ENCODE measurements around the gene THSD4.

THSD4 gene

DNA sequence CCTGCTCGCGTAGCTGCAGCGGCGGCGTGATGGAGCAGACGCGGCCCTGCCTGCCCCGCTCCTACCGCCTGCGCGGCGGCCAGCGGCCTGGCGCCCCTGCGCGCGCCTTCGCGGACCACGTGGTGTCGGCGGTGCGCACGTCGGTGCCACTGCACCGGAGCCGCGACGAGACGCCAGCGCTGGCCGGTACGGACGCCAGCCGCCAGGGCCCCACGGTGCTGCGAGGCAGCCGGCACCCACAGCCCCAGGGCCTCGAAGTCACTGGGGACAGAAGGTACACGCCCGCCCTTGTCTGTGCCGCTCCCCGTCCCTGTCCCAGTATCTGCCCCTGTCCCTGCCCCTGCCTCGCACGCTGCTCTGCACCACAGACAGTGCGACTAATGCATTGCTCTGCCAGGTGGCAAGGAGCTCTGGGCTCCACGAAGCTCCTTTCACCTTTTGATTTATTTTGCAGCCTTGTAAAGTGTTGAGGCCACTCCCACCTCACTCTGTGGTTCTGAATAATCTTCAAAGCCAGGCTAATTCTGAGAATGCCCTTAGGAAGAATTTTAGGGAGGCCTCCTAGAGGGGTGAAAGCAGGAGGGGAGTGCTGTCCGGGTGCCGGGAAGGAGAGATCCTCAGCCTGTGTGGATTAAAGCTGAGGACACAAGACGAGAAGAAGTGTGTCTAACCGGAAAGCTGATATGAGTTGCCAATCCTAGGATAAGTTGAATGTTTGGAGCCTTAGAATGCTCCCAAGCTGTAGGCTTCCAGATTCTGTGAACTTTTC, 100.0 kb downstream of the THSD4 start:
- Histone ChIP-seq H3K9ac (ENCODE audit: low read depth in 1 of 2, low read length in 2 of 2) (no peak overlapping the region), H3K4me3 (ENCODE audit: low read depth in 1 of 2, low read length in 2 of 2) (no peak overlapping the region), H3K9me3 (ENCODE audit: control insufficient read depth in 1 of 2, low read length in 2 of 2) (no peaks in the 10 kb centered on the region), H3K27ac (ENCODE audit: low read depth, low read length) (no peak overlapping the region), H3K36me3 (ENCODE audit: control insufficient read depth in 1 of 2, insufficient read depth in 2 of 2, low read length in 2 of 2) (no peaks in the 10 kb centered on the region), H3K27me3 (ENCODE audit: control insufficient read depth in 1 of 2, insufficient read depth in 2 of 2, low read length in 2 of 2) (no peaks in the 10 kb centered on the region), H3K4me1 (ENCODE audit: control insufficient read depth in 1 of 2, insufficient read depth in 2 of 2, low read length in 2 of 2) (no peaks in the 10 kb centered on the region)

GRCh38 chr15:71218272-71218805, 103.1 kb downstream of the THSD4 start:
- Histone ChIP-seq H3K4me1 (ENCODE audit: control insufficient read depth in 1 of 2, insufficient read depth in 2 of 2, low read length in 2 of 2) (no peaks in the 10 kb centered on the region), H3K9me3 (ENCODE audit: control insufficient read depth in 1 of 2, low read length in 2 of 2) (no peaks in the 10 kb centered on the region), H3K27me3 (ENCODE audit: control insufficient read depth in 1 of 2, insufficient read depth in 2 of 2, low read length in 2 of 2) (no peaks in the 10 kb centered on the region), H3K36me3 (ENCODE audit: control insufficient read depth in 1 of 2, insufficient read depth in 2 of 2, low read length in 2 of 2) (no peaks in the 10 kb centered on the region), H3K27ac (ENCODE audit: low read depth, low read length) (no peak overlapping the region), H3K9ac (ENCODE audit: low read depth in 1 of 2, low read length in 2 of 2) (no peak overlapping the region), H3K4me3 (ENCODE audit: low read depth in 1 of 2, low read length in 2 of 2) (no peak overlapping the region)

DNA sequence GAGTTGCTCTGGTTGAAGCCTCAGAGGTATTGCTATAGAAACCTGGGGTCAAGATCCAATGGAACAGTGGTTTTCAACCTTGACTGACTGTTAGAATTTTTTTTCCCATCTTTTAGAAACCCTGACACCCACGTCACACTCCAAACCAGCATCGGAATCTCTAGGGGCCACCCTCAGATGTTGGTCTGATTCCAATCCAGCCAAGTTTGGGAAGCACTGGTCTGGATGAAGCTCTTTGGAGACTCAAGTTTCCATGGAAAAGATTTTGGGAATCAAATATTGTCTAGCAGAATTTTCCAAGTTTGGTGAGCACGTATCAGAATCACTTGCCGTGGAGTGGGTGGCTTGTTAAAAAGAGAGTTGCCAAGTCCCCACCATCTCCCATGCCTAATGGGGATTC, 103.8 kb downstream of the THSD4 start:
- H3K9me3 ChIP-seq (ENCODE audit: control insufficient read depth in 1 of 2, low read length in 2 of 2), result no peaks in the 10 kb centered on the region
- H3K27ac ChIP-seq (ENCODE audit: low read depth, low read length), result no peak overlapping the region
- H3K9ac ChIP-seq (ENCODE audit: low read depth in 1 of 2, low read length in 2 of 2), result no peak overlapping the region
- no peaks in the 10 kb centered on the region for H3K27me3 ChIP-seq (ENCODE audit: control insufficient read depth in 1 of 2, insufficient read depth in 2 of 2, low read length in 2 of 2)
- no peaks in the 10 kb centered on the region for H3K36me3 ChIP-seq (ENCODE audit: control insufficient read depth in 1 of 2, insufficient read depth in 2 of 2, low read length in 2 of 2)
- H3K4me3 ChIP-seq (ENCODE audit: low read depth in 1 of 2, low read length in 2 of 2), result no peak overlapping the region
- no peaks in the 10 kb centered on the region for H3K4me1 ChIP-seq (ENCODE audit: control insufficient read depth in 1 of 2, insufficient read depth in 2 of 2, low read length in 2 of 2)

- no peaks in the 10 kb centered on the region for H3K4me1 ChIP-seq (ENCODE audit: control insufficient read depth in 1 of 2, insufficient read depth in 2 of 2, low read length in 2 of 2)
- no peak overlapping the region for H3K27ac ChIP-seq (ENCODE audit: low read depth, low read length)
- no peak overlapping the region for H3K4me3 ChIP-seq (ENCODE audit: low read depth in 1 of 2, low read length in 2 of 2)
- no peaks in the 10 kb centered on the region for H3K36me3 ChIP-seq (ENCODE audit: control insufficient read depth in 1 of 2, insufficient read depth in 2 of 2, low read length in 2 of 2)
- no peak overlapping the region for H3K9ac ChIP-seq (ENCODE audit: low read depth in 1 of 2, low read length in 2 of 2)
- no peaks in the 10 kb centered on the region for H3K9me3 ChIP-seq (ENCODE audit: control insufficient read depth in 1 of 2, low read length in 2 of 2)
- H3K27me3 ChIP-seq (ENCODE audit: control insufficient read depth in 1 of 2, insufficient read depth in 2 of 2, low read length in 2 of 2), result no peaks in the 10 kb centered on the region
Measured at GRCh38 chr15:71219645-71220044, 104.4 kb downstream of the THSD4 start.

DNA sequence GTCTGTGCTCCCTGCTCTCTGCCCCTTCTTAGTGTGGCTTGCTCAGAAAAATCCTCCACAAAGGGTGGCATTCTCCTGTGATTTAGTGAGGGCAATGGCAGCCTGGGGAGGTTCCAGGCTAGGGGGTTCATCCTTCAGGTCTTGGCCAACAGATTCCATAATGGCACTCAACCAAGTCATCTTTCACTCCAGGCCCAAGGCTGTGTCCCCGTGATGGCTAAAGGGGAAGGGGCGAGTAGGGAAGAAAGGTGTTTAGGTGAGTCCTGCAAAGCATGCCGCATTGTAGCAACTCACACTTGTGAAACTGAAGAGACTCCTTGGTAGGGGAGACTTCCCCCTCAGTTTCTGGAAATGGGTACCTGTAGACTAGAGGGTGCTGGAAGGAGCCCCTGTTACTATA, 105.6 kb downstream of the THSD4 start:
- no peaks in the 10 kb centered on the region for H3K9me3 ChIP-seq (ENCODE audit: control insufficient read depth in 1 of 2, low read length in 2 of 2)

DNA sequence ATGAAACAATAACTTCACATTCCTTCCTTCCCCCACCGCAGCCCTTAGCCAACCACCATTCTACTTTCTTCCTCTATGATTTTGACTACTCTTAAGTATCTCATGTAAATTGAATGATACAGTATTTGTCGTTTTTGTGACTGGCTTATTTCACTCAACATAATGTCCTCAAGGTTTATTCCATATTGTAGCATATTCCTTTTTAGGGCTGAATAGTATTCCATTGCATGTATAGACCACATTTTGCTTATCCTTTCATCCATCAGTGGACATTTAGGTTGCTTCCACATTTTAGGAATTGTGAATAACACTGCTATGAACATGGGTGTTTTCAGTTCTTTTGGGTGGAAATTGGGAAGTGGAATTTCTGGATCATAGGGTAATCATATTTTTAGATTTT, 106.1 kb downstream of the THSD4 start:
- Histone ChIP-seq H3K4me3 (ENCODE audit: low read depth in 1 of 2, low read length in 2 of 2) (no peak overlapping the region), H3K4me1 (ENCODE audit: control insufficient read depth in 1 of 2, insufficient read depth in 2 of 2, low read length in 2 of 2) (no peaks in the 10 kb centered on the region), H3K36me3 (ENCODE audit: control insufficient read depth in 1 of 2, insufficient read depth in 2 of 2, low read length in 2 of 2) (no peaks in the 10 kb centered on the region), H3K27me3 (ENCODE audit: control insufficient read depth in 1 of 2, insufficient read depth in 2 of 2, low read length in 2 of 2) (no peaks in the 10 kb centered on the region), H3K9ac (ENCODE audit: low read depth in 1 of 2, low read length in 2 of 2) (no peak overlapping the region), H3K27ac (ENCODE audit: low read depth, low read length) (no peak overlapping the region), H3K9me3 (ENCODE audit: control insufficient read depth in 1 of 2, low read length in 2 of 2) (no peaks in the 10 kb centered on the region)

More for the DNA sequence above, 105.6 kb downstream of the THSD4 start:
- no peak overlapping the region for H3K4me3 ChIP-seq (ENCODE audit: low read depth in 1 of 2, low read length in 2 of 2)
- no peak overlapping the region for H3K27ac ChIP-seq (ENCODE audit: low read depth, low read length)
- no peaks in the 10 kb centered on the region for H3K36me3 ChIP-seq (ENCODE audit: control insufficient read depth in 1 of 2, insufficient read depth in 2 of 2, low read length in 2 of 2)
- H3K27me3 ChIP-seq (ENCODE audit: control insufficient read depth in 1 of 2, insufficient read depth in 2 of 2, low read length in 2 of 2), result no peaks in the 10 kb centered on the region
- no peaks in the 10 kb centered on the region for H3K4me1 ChIP-seq (ENCODE audit: control insufficient read depth in 1 of 2, insufficient read depth in 2 of 2, low read length in 2 of 2)
- no peak overlapping the region for H3K9ac ChIP-seq (ENCODE audit: low read depth in 1 of 2, low read length in 2 of 2)

DNA sequence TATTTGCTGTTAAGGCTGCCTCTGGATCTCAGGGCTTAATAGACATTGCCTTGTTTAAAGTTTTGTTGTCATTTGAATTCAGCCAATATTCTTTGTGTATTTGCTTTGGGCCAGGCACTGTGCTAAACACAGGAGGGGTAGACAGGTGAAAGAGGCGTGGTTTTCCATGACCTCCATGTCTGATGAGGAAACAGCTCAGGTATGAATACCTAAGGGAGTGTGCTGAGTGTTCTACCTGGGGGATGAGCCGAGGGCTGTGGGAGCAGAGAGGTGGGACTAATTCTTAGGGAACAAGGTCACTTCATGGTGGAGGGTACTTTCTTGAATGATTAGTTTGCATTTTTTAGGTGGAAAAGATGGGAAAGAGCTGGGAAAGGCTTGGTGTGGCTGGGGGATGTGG, 108.2 kb downstream of the THSD4 start:
- Histone ChIP-seq H3K27ac (ENCODE audit: low read depth, low read length) (no peak overlapping the region), H3K27me3 (ENCODE audit: control insufficient read depth in 1 of 2, insufficient read depth in 2 of 2, low read length in 2 of 2) (no peaks in the 10 kb centered on the region), H3K36me3 (ENCODE audit: control insufficient read depth in 1 of 2, insufficient read depth in 2 of 2, low read length in 2 of 2) (no peaks in the 10 kb centered on the region), H3K9ac (ENCODE audit: low read depth in 1 of 2, low read length in 2 of 2) (no peak overlapping the region), H3K4me1 (ENCODE audit: control insufficient read depth in 1 of 2, insufficient read depth in 2 of 2, low read length in 2 of 2) (no peaks in the 10 kb centered on the region), H3K4me3 (ENCODE audit: low read depth in 1 of 2, low read length in 2 of 2) (no peak overlapping the region), H3K9me3 (ENCODE audit: control insufficient read depth in 1 of 2, low read length in 2 of 2) (no peaks in the 10 kb centered on the region)

DNA sequence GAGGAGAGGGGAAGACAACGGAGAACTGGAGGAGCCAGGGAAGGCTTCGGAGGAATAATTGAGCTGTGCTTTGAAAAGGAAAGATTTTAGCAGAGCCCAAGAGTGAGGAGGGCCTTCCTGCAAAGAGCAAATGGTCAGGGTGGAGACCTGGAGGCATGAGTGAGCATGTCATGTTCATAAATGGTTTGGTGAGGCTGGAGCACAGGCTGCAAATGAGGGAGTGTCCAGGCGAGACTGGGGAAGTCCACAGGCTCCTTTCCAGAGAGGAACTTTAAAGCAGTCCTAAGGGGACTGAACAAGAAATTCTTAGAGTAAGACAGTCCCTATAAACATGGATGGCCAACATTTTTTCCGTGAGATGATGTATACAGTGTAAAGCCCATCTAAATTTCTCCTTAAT, 108.8 kb downstream of the THSD4 start:
- H3K36me3 ChIP-seq (ENCODE audit: control insufficient read depth in 1 of 2, insufficient read depth in 2 of 2, low read length in 2 of 2), result no peaks in the 10 kb centered on the region
- H3K9ac ChIP-seq (ENCODE audit: low read depth in 1 of 2, low read length in 2 of 2), result no peak overlapping the region
- H3K27ac ChIP-seq (ENCODE audit: low read depth, low read length), result no peak overlapping the region

GRCh38 chr15:71225851-71226250, 110.6 kb downstream of the THSD4 start:
- no peaks in the 10 kb centered on the region for H3K27me3 ChIP-seq (ENCODE audit: control insufficient read depth in 1 of 2, insufficient read depth in 2 of 2, low read length in 2 of 2)
- no peak overlapping the region for H3K4me3 ChIP-seq (ENCODE audit: low read depth in 1 of 2, low read length in 2 of 2)
- no peaks in the 10 kb centered on the region for H3K9me3 ChIP-seq (ENCODE audit: control insufficient read depth in 1 of 2, low read length in 2 of 2)
- H3K27ac ChIP-seq (ENCODE audit: low read depth, low read length), result no peak overlapping the region
- peaks cover 10 to 11% of the 10 kb centered on the region in 2 donors for H3K4me1 ChIP-seq (ENCODE audit: control insufficient read depth in 1 of 2, insufficient read depth in 2 of 2, low read length in 2 of 2)
- no peak overlapping the region for H3K9ac ChIP-seq (ENCODE audit: low read depth in 1 of 2, low read length in 2 of 2)
- H3K36me3 ChIP-seq (ENCODE audit: control insufficient read depth in 1 of 2, insufficient read depth in 2 of 2, low read length in 2 of 2), result no peaks in the 10 kb centered on the region

More for the DNA sequence above, 108.8 kb downstream of the THSD4 start:
- H3K27me3 ChIP-seq (ENCODE audit: control insufficient read depth in 1 of 2, insufficient read depth in 2 of 2, low read length in 2 of 2), result no peaks in the 10 kb centered on the region
- no peaks in the 10 kb centered on the region for H3K9me3 ChIP-seq (ENCODE audit: control insufficient read depth in 1 of 2, low read length in 2 of 2)
- no peak overlapping the region for H3K4me3 ChIP-seq (ENCODE audit: low read depth in 1 of 2, low read length in 2 of 2)
- no peaks in the 10 kb centered on the region for H3K4me1 ChIP-seq (ENCODE audit: control insufficient read depth in 1 of 2, insufficient read depth in 2 of 2, low read length in 2 of 2)

DNA sequence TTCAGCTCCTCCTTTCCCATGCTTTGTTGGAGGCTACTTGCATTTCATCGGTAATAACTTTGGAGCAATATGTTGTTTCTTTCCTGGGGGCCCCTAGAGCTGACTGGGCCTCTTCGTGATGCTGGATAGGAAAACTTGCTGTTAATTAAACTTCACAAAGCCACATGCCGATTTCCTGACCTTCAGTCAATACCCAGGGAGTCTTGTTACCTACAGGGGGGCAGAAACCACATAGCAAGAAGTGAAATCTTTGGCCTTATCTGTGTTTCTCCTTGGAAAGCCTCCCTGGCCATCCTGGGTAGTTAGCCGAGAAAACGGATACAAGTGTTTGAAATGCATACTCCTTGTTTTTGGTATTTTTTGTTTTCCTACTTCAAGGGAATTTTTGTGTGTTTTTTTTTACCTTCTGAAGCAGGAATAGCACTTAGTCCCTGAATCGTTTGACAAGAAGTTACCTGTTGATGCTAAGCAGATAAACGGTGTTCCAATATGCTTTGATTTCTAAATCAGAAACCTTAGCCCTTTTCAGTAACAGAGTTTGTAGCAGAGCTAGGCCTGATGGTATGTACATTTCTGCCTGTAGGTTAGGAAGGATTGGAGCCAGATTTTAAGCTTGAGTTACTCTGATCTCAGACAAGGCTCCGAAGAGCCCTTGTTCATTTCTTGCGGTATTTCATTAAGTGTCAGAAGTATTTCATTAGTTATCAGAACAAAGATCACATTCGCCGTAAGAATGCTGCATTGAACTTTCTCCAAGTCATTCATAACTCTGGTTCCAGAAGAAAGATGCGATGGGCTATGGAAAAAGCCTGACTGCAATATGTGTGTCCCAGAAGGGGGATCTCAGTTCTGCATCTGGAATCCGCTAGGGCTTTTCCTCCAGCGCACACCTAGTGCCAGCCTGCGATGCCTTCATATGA, 111.5 kb downstream of the THSD4 start:
- peaks cover 19 to 20% of the 10 kb centered on the region in 2 donors for H3K4me1 ChIP-seq (ENCODE audit: control insufficient read depth in 1 of 2, insufficient read depth in 2 of 2, low read length in 2 of 2)
- H3K9ac ChIP-seq (ENCODE audit: low read depth in 1 of 2, low read length in 2 of 2), result no peak overlapping the region
- H3K27ac ChIP-seq (ENCODE audit: low read depth, low read length), result no peak overlapping the region
- no peak overlapping the region for H3K4me3 ChIP-seq (ENCODE audit: low read depth in 1 of 2, low read length in 2 of 2)
- H3K36me3 ChIP-seq (ENCODE audit: control insufficient read depth in 1 of 2, insufficient read depth in 2 of 2, low read length in 2 of 2), result no peaks in the 10 kb centered on the region
- no peaks in the 10 kb centered on the region for H3K27me3 ChIP-seq (ENCODE audit: control insufficient read depth in 1 of 2, insufficient read depth in 2 of 2, low read length in 2 of 2)
- H3K9me3 ChIP-seq (ENCODE audit: control insufficient read depth in 1 of 2, low read length in 2 of 2), result no peaks in the 10 kb centered on the region

Measured in duodenal mucosa (tissue), 2 donors.